Body of pancreas (tissue), 4 donors: Measurements from ENCODE around the gene POSTN.

Source experiments
- CTCF ChIP-seq, 7 experiments: fragments of 450-650 bp in 4 of 7; fragments of 200-600 bp in 3 of 7; sonication (generic) in 3 of 7; IDR thresholded peaks; one replicate each; pipeline ENCODE4 v1.5.1; 2016 to 2019; ENCODE audit warnings: antibody characterized with exemption in 7 of 7
- POLR2A ChIP-seq, 3 donors: fragments of 450-650 bp; IDR thresholded peaks; one replicate each; pipeline ENCODE4 v1.6.1; 2016; ENCODE audit warnings: antibody characterized with exemption in 3 of 3, mild to moderate bottlenecking in 2 of 3

GRCh38 chr13:37602733-37603381 is 4.3 kb upstream of the POSTN start:
- TF ChIP-seq CTCF (IDR thresholded peaks at IDR 0.05) (peak in 5 of 7 experiments; percentile 36 to 49 (median 38)), POLR2A (IDR thresholded peaks at IDR 0.05) (no peak)
